ENCODE measurements around the gene XYLB. TPM values are rescaled to one million over a fixed set of nuclear protein-coding genes. Genes with fewer than 3 reads are reported as not detected.
"Not testable (repeated sequence)": the region's sequence is repeated elsewhere in the genome, so short reads cannot be mapped to it uniquely, and the experiment has no call there.

XYLB gene
- total RNA-seq = 1.9 TPM

- DNase-seq (ENCODE audit: low read depth in 2 of 3, low spot score in 2 of 3) = peak; percentile 35 to 80 (median 74)
Measured at GRCh38 chr3:38346587-38347410, at the start of gene XYLB. TSS of gene XYLB (plus strand) at chr3:38346785. CDS start at chr3:38346869, 84 bp downstream.

GRCh38 chr3:38297053-38297452 is 49.5 kb upstream of the XYLB start:
- DNase-seq (ENCODE audit: low read depth in 2 of 3, low spot score in 2 of 3) = not testable (repeated sequence)

GRCh38 chr3:38297537-38297936 is 49.0 kb upstream of the XYLB start:
- DNase-seq (ENCODE audit: low read depth in 2 of 3, low spot score in 2 of 3) = no peak

GRCh38 chr3:38297947-38298711 is 48.5 kb upstream of the XYLB start:
- peak in 1 of 3 donors; percentile 18 for DNase-seq (ENCODE audit: low read depth in 2 of 3, low spot score in 2 of 3)

GRCh38 chr3:38306941-38307340 is 39.6 kb upstream of the XYLB start:
- DNase-seq (ENCODE audit: low read depth in 2 of 3, low spot score in 2 of 3) = no peak

GRCh38 chr3:38307599-38307998 is 39.0 kb upstream of the XYLB start:
- DNase-seq (ENCODE audit: low read depth in 2 of 3, low spot score in 2 of 3) = no peak

- DNase-seq (ENCODE audit: low read depth in 2 of 3, low spot score in 2 of 3) = no peak
Measured at GRCh38 chr3:38308456-38308855, 38.1 kb upstream of the XYLB start.

GRCh38 chr3:38311476-38311875 is 35.1 kb upstream of the XYLB start:
- DNase-seq (ENCODE audit: low read depth in 2 of 3, low spot score in 2 of 3) = no peak

- no peak for DNase-seq (ENCODE audit: low read depth in 2 of 3, low spot score in 2 of 3)
Measured at GRCh38 chr3:38311941-38312340, 34.6 kb upstream of the XYLB start.

- DNase-seq (ENCODE audit: low read depth in 2 of 3, low spot score in 2 of 3) = no peak
Measured at GRCh38 chr3:38312356-38312755, 34.2 kb upstream of the XYLB start.

- DNase-seq (ENCODE audit: low read depth in 2 of 3, low spot score in 2 of 3) = no peak
Measured at GRCh38 chr3:38313263-38313662, 33.3 kb upstream of the XYLB start.

GRCh38 chr3:38313695-38314094 is 32.9 kb upstream of the XYLB start:
- no peak for DNase-seq (ENCODE audit: low read depth in 2 of 3, low spot score in 2 of 3)

- peak in 1 of 3 donors; percentile 21 for DNase-seq (ENCODE audit: low read depth in 2 of 3, low spot score in 2 of 3)
Measured at GRCh38 chr3:38314112-38314763, 32.3 kb upstream of the XYLB start.

GRCh38 chr3:38314764-38315487 is 31.7 kb upstream of the XYLB start:
- no peak for DNase-seq (ENCODE audit: low read depth in 2 of 3, low spot score in 2 of 3)

- DNase-seq (ENCODE audit: low read depth in 2 of 3, low spot score in 2 of 3) = no peak
Measured at GRCh38 chr3:38315488-38316230, 30.9 kb upstream of the XYLB start.

GRCh38 chr3:38316356-38317191 is 30.0 kb upstream of the XYLB start:
- no peak for DNase-seq (ENCODE audit: low read depth in 2 of 3, low spot score in 2 of 3)

GRCh38 chr3:38317192-38317759 is 29.3 kb upstream of the XYLB start:
- no peak for DNase-seq (ENCODE audit: low read depth in 2 of 3, low spot score in 2 of 3)

- no peak for DNase-seq (ENCODE audit: low read depth in 2 of 3, low spot score in 2 of 3)
Measured at GRCh38 chr3:38318766-38319671, 27.6 kb upstream of the XYLB start.
